ENCODE data around the gene TMPRSS13. TPM values are rescaled to one million over a fixed set of nuclear protein-coding genes. Genes with fewer than 3 reads are reported as not detected.
"Not testable (repeated sequence)": the region's sequence is repeated elsewhere in the genome, so short reads cannot be mapped to it uniquely, and the experiment has no call there.

Gene TMPRSS13
- total RNA-seq, 4 donors from 2014 or later, result 0.13 to 0.67 (median 0.31) TPM; not detected in 1

GRCh38 chr11:117929916-117930570 is 841 bp upstream of the TMPRSS13 start:
- peaks cover 6% of the 10 kb centered on the region for H3K27me3 ChIP-seq
- WGBS, 2 donors (ENCODE audit: low coverage in 1 of 2), result 71 to 87% methylated on average over 5 to 7 of the region's 7 CpGs
- TF ChIP-seq POLR2AphosphoS5 (IDR thresholded peaks at IDR 0.05) (no peak), POLR2A (IDR thresholded peaks at IDR 0.05) (no peak), EP300 (IDR thresholded peaks at IDR 0.05) (no peak)
- TF ChIP-seq, protein P1, sequence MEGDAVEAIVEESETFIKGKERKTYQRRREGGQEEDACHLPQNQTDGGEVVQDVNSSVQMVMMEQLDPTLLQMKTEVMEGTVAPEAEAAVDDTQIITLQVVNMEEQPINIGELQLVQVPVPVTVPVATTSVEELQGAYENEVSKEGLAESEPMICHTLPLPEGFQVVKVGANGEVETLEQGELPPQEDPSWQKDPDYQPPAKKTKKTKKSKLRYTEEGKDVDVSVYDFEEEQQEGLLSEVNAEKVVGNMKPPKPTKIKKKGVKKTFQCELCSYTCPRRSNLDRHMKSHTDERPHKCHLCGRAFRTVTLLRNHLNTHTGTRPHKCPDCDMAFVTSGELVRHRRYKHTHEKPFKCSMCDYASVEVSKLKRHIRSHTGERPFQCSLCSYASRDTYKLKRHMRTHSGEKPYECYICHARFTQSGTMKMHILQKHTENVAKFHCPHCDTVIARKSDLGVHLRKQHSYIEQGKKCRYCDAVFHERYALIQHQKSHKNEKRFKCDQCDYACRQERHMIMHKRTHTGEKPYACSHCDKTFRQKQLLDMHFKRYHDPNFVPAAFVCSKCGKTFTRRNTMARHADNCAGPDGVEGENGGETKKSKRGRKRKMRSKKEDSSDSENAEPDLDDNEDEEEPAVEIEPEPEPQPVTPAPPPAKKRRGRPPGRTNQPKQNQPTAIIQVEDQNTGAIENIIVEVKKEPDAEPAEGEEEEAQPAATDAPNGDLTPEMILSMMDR (IDR thresholded peaks at IDR 0.05), result no peak
- H3K36me3 ChIP-seq, result no peaks in the 10 kb centered on the region
- ATAC-seq, result no peak
- H3K4me3 ChIP-seq, result no peak overlapping the region
- no peak overlapping the region for H3K27ac ChIP-seq
- H3K9me3 ChIP-seq, result no peaks in the 10 kb centered on the region
- H3K4me1 ChIP-seq, result no peaks in the 10 kb centered on the region

DNA sequence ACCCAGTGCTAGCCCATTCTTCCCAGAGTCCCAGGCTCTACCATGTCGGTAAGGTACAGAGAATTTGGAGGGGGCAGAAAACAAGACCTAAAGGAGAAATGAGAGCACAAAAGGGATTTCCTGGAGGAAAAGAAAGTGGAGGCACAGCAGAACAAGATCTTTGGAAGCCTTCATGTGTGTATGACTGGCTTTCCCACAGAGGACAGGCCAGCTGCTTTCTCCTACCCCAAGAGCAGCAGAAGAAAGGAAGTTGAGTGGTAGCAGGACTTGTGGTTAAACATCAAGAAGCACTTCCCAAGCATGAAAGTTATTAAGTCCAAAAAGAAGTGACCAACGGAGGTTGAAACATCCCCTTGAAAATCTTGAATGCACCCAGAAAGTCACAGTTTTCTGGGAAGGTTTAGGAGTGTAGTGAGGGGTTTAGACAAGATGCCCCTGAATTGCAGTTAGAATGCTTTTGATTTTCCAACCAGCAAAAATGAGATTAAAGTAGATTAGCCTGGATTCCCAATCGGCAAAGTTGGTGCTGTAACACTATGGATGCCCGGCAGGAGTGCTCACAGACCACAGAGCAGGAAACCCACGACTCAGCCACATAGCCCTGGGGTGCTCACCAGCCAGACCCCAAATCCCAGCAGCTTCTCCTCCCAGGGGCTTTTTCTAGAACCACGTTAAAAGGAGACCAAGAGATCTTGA is 608 bp downstream of the TMPRSS13 start:
- Histone ChIP-seq H3K4me3 (no peak overlapping the region), H3K4me1 (no peaks in the 10 kb centered on the region), H3K27me3 (no peaks in the 10 kb centered on the region), H3K36me3 (no peaks in the 10 kb centered on the region), H3K27ac (no peak overlapping the region), H3K9me3 (no peaks in the 10 kb centered on the region)
- 68 to 81% methylated on average over 6 of the region's 6 CpGs for WGBS, 2 donors (ENCODE audit: low coverage in 1 of 2)
- ATAC-seq, result no peak
- TF ChIP-seq POLR2A (IDR thresholded peaks at IDR 0.05) (no peak), POLR2AphosphoS5 (IDR thresholded peaks at IDR 0.05) (no peak), EP300 (IDR thresholded peaks at IDR 0.05) (no peak)
- TF ChIP-seq, protein P1 (IDR thresholded peaks at IDR 0.05), result no peak

GRCh38 chr11:117927926-117928325 is 1.3 kb downstream of the TMPRSS13 start:
- H3K36me3 ChIP-seq, result no peaks in the 10 kb centered on the region
- H3K27ac ChIP-seq, result no peak overlapping the region
- no peaks in the 10 kb centered on the region for H3K27me3 ChIP-seq
- H3K4me3 ChIP-seq, result no peak overlapping the region
- H3K9me3 ChIP-seq, result no peaks in the 10 kb centered on the region
- 93 to 100% methylated on average over 2 of the region's 3 CpGs for WGBS, 2 donors (ENCODE audit: low coverage in 1 of 2)
- H3K4me1 ChIP-seq, result no peaks in the 10 kb centered on the region
- TF ChIP-seq EP300 (IDR thresholded peaks at IDR 0.05) (no peak), POLR2AphosphoS5 (IDR thresholded peaks at IDR 0.05) (no peak), POLR2A (IDR thresholded peaks at IDR 0.05) (no peak)
- no peak for ATAC-seq

GRCh38 chr11:117926166-117926565 is 3.0 kb downstream of the TMPRSS13 start:
- H3K36me3 ChIP-seq, ATAC-seq: not testable (repeated sequence)
- WGBS, 2 donors (ENCODE audit: low coverage in 1 of 2), result 94 to 97% methylated on average over 3 to 5 of the region's 7 CpGs

GRCh38 chr11:117925198-117925925 is 3.8 kb downstream of the TMPRSS13 start:
- Histone ChIP-seq H3K36me3 (no peaks in the 10 kb centered on the region), H3K9me3 (no peaks in the 10 kb centered on the region), H3K27ac (no peak overlapping the region), H3K4me1 (no peaks in the 10 kb centered on the region), H3K27me3 (no peaks in the 10 kb centered on the region), H3K4me3 (no peak overlapping the region)
- no peak for ATAC-seq
- WGBS, 2 donors (ENCODE audit: low coverage in 1 of 2), result 67 to 79% methylated on average over 3 to 6 of the region's 11 CpGs
- TF ChIP-seq, protein P1 (IDR thresholded peaks at IDR 0.05), result no peak
- TF ChIP-seq EP300 (IDR thresholded peaks at IDR 0.05) (no peak), POLR2AphosphoS5 (IDR thresholded peaks at IDR 0.05) (no peak), POLR2A (IDR thresholded peaks at IDR 0.05) (no peak)

More at GRCh38 chr11:117926166-117926565, 3.0 kb downstream of the TMPRSS13 start:
- not testable (repeated sequence) for H3K9me3 ChIP-seq, H3K27me3 ChIP-seq, H3K27ac ChIP-seq, H3K4me1 ChIP-seq, H3K4me3 ChIP-seq

All from gastroesophageal sphincter (tissue), 4 donors.